IMR-90 (cell line): ENCODE results near the gene CUL4A. TPM values are rescaled to one million over a fixed set of nuclear protein-coding genes. Genes with fewer than 3 reads are reported as not detected.

Source experiments
- ATAC-seq: fragments of 200-7000 bp; cut with Tn5 transposase; 2 replicates; pipeline ENCODE4 v1.9.1; 2020; ENCODE audit warnings: low read depth, mild to moderate bottlenecking, moderate library complexity
- BruUV-seq: library from RNA; stranded (reverse); fragments of 400-500 nt; replicated peaks from 2 replicates; lab custom pipeline; 2021; lab: Mats Ljungman, UMichigan
- CTCF ChIA-PET: fragments of 300-600 bp; formaldehyde crosslinking; extraction: SDS; loops from one replicate; lab custom pipeline; 2021; ENCODE audit warnings: antibody characterized with exemption; lab: Yijun Ruan, JAX
- POLR2A ChIA-PET: fragments of 300-600 bp; sonication (Branson Sonifier 250); formaldehyde crosslinking; loops from one replicate; lab custom pipeline; 2022; ENCODE audit warnings: antibody characterized with exemption; ENCODE audit not compliant: unreplicated experiment; lab: Charles Lee
- DNase-seq: peaks from one replicate; pipeline ENCODE4 v3.0.0; 2013
- H2AFZ ChIP-seq: replicated peaks from 2 replicates; pipeline ENCODE3; 2013; ENCODE audit warnings: low read length, mild to moderate bottlenecking; ENCODE audit not compliant: poor library complexity
- H2AK5ac ChIP-seq: 2 replicates; pipeline ENCODE4 v1.6.1; 2013; ENCODE audit warnings: low read depth, low read length, inconsistent platforms
- H2AK9ac ChIP-seq: replicated peaks from 2 replicates; pipeline ENCODE3; 2013; ENCODE audit warnings: mild to moderate bottlenecking, low read depth, low read length, moderate library complexity; ENCODE audit not compliant: poor library complexity
- H2BK120ac ChIP-seq: 2 replicates; pipeline ENCODE4 v1.6.1; 2013; ENCODE audit warnings: low read depth, low read length, inconsistent platforms
- H2BK15ac ChIP-seq: 3 replicates; pipeline ENCODE4 v1.6.1; 2013; ENCODE audit warnings: low read depth, low read length, inconsistent platforms
- H2BK20ac ChIP-seq: 2 replicates; pipeline ENCODE4 v1.6.1; 2013; ENCODE audit warnings: low read depth, mild to moderate bottlenecking, inconsistent platforms, low read length, moderate library complexity
- H2BK5ac ChIP-seq: 2 replicates; pipeline ENCODE4 v1.6.1; 2013; ENCODE audit warnings: mild to moderate bottlenecking, low read depth, low read length, inconsistent platforms; ENCODE audit not compliant: poor library complexity, severe bottlenecking
- H3K14ac ChIP-seq: replicated peaks from 2 replicates; pipeline ENCODE4 v1.6.1; 2013; ENCODE audit warnings: low read depth, low read length, inconsistent platforms
- H3K18ac ChIP-seq: 2 replicates; pipeline ENCODE4 v1.6.1; 2013; ENCODE audit warnings: low read depth, low read length, control low read depth
- H3K23ac ChIP-seq: 2 replicates; pipeline ENCODE4 v1.6.1; 2013; ENCODE audit warnings: low read depth, low read length, inconsistent platforms
- H3K27ac ChIP-seq: 2 replicates; pipeline ENCODE4 v1.5.1; 2013; ENCODE audit warnings: mild to moderate bottlenecking, control low read depth, low read length; ENCODE audit not compliant: insufficient read depth
- H3K27me3 ChIP-seq: 2 replicates; pipeline ENCODE4 v1.6.1; 2013; ENCODE audit warnings: low read length; ENCODE audit not compliant: control insufficient read depth, insufficient read depth
- H3K36me3 ChIP-seq: 2 replicates; pipeline ENCODE4 v1.6.1; 2013; ENCODE audit warnings: low read length, mixed read lengths; ENCODE audit not compliant: control insufficient read depth, insufficient read depth
- H3K4ac ChIP-seq: 2 replicates; pipeline ENCODE4 v1.6.1; 2013; ENCODE audit warnings: low read depth, low read length, inconsistent platforms
- H3K4me1 ChIP-seq: 2 replicates; pipeline ENCODE4 v1.6.1; 2013; ENCODE audit warnings: low read length, mixed read lengths; ENCODE audit not compliant: control insufficient read depth, insufficient read depth
- H3K4me2 ChIP-seq: 2 replicates; pipeline ENCODE4 v1.6.1; 2013; ENCODE audit warnings: low read depth, mild to moderate bottlenecking, control low read depth, low read length, moderate library complexity
- H3K4me3 ChIP-seq: 2 replicates; pipeline ENCODE4 v1.5.1; 2013; ENCODE audit warnings: low read depth, mild to moderate bottlenecking, control low read depth, low read length, moderate library complexity; ENCODE audit not compliant: insufficient read depth
- H3K56ac ChIP-seq: 2 replicates; pipeline ENCODE4 v1.6.1; 2013; ENCODE audit warnings: low read length, inconsistent platforms; ENCODE audit not compliant: insufficient read depth; ENCODE audit errors: extremely low read depth
- H3K79me1 ChIP-seq, 2 experiments: 2 replicates each; pipeline ENCODE4 v1.6.1; 2013; ENCODE audit warnings: low read length in 2 of 2, inconsistent platforms in 1 of 2, low read depth in 1 of 2
- H3K9ac ChIP-seq: 2 replicates; pipeline ENCODE4 v1.6.1; 2013; ENCODE audit warnings: low read depth, low read length, control low read depth
- H3K9me1 ChIP-seq: 2 replicates; pipeline ENCODE4 v1.6.1; 2013; ENCODE audit warnings: low read length, inconsistent platforms; ENCODE audit not compliant: insufficient read depth
- H3K9me3 ChIP-seq: 2 replicates; pipeline ENCODE4 v1.6.1; 2013; ENCODE audit warnings: low read length; ENCODE audit not compliant: control insufficient read depth, insufficient read depth
- H4K20me1 ChIP-seq: 2 replicates; pipeline ENCODE4 v1.6.1; 2013; ENCODE audit warnings: low read length, inconsistent platforms; ENCODE audit not compliant: insufficient read depth
- H4K5ac ChIP-seq: 2 replicates; pipeline ENCODE4 v1.6.1; 2013; ENCODE audit warnings: mild to moderate bottlenecking, low read depth, low read length, control low read depth
- H4K8ac ChIP-seq, 2 experiments: 2 replicates each; pipeline ENCODE4 v1.6.1; 2013; ENCODE audit warnings: low read depth in 2 of 2, low read length in 2 of 2, control low read depth in 1 of 2, inconsistent platforms in 1 of 2
- H4K91ac ChIP-seq: 2 replicates; pipeline ENCODE4 v1.6.1; 2013; ENCODE audit warnings: low read depth, low read length, inconsistent platforms; ENCODE audit not compliant: insufficient read depth
- CHD1 ChIP-seq: IDR thresholded peaks from 2 replicates; pipeline ENCODE4 v1.6.1; 2012; ENCODE audit warnings: low read depth, low read length, improper control_type of control experiment
- CTCF ChIP-seq: conservative IDR thresholded peaks from 2 replicates; pipeline ENCODE4 v1.5.1; 2012; ENCODE audit warnings: mild to moderate bottlenecking, low read depth, low read length, improper control_type of control experiment
- ELK1 ChIP-seq: fragments of 150-350 bp; IDR thresholded peaks from 2 replicates; pipeline ENCODE4 v1.6.1; 2016; ENCODE audit warnings: low read depth, mild to moderate bottlenecking, low read length, moderate library complexity, borderline replicate concordance
- MAZ ChIP-seq: IDR thresholded peaks from 2 replicates; pipeline ENCODE4 v1.6.1; 2012; ENCODE audit warnings: low read depth, mild to moderate bottlenecking, low read length, improper control_type of control experiment, moderate library complexity, borderline replicate concordance
- MXI1 ChIP-seq: IDR thresholded peaks from 2 replicates; pipeline ENCODE4 v1.6.1; 2012; ENCODE audit warnings: low read depth, mild to moderate bottlenecking, low read length, moderate library complexity, borderline replicate concordance
- POLR2A ChIP-seq: IDR thresholded peaks from 2 replicates; pipeline ENCODE4 v1.6.1; 2012; ENCODE audit warnings: mild to moderate bottlenecking, low read depth, low read length
- RCOR1 ChIP-seq: IDR thresholded peaks from 2 replicates; pipeline ENCODE4 v1.6.1; 2012; ENCODE audit warnings: mild to moderate bottlenecking, low read length, improper control_type of control experiment; ENCODE audit not compliant: insufficient replicate concordance
- RFX5 ChIP-seq: IDR thresholded peaks from 2 replicates; pipeline ENCODE4 v1.8.0; 2012; ENCODE audit warnings: low read depth, mild to moderate bottlenecking, low read length, moderate library complexity
- SMC3 ChIP-seq: fragments of 150-350 bp; IDR thresholded peaks from 2 replicates; pipeline ENCODE4 v1.6.1; 2016; ENCODE audit warnings: low read depth, mild to moderate bottlenecking, antibody characterized with exemption, low read length, moderate library complexity
- USF2 ChIP-seq: fragments of 150-350 bp; IDR thresholded peaks from 2 replicates; pipeline ENCODE4 v1.6.1; 2017; ENCODE audit warnings: mild to moderate bottlenecking, antibody characterized with exemption, low read length, low read depth
- WGBS, 2 experiments: methylation state at CpG; one replicate each; pipeline versions ENCODE4 v1.1.5 to v1.1.7; 2013; ENCODE audit warnings: missing lambda C conversion rate in 2 of 2; ENCODE audit not compliant: insufficient read length in 1 of 2; ENCODE audit errors: extremely low coverage in 2 of 2; 5-methylcytosine and 5-hydroxymethylcytosine counted together
- dilution Hi-C: fragments of 300-500 bp; cut with HindIII; formaldehyde crosslinking; loops from one replicate; pipeline ENCODE4 v1.14.3; 2018; ENCODE audit warnings: low sequenced_read_pairs; ENCODE audit not compliant: unreplicated experiment
- in situ Hi-C: fragments of 300-500 bp; cut with MboI; formaldehyde crosslinking; loops from 3 replicates; pipeline ENCODE4 v1.14.3; 2019; ENCODE audit warnings: low sequenced_read_pairs, inconsistent platforms, mixed read lengths
- intact Hi-C: fragments of 100-400 bp; cut with micrococcal nuclease; formaldehyde crosslinking; loops from 2 replicates; pipeline ENCODE4 v1.10.0; 2022
- polyA plus RNA-seq, 3 experiments: library from polyadenylated mRNA; depleted of rRNA; stranded (reverse); fragments of >200 nt; gene quantifications; 2 replicates each; pipeline ENCODE4 v1.2.3, GENCODE V29; 2012; ENCODE audit warnings: low replicate concordance in 1 of 3
- total RNA-seq: library from RNA; depleted of rRNA; stranded (reverse); fragments of >200 nt; gene quantifications from 2 replicates; pipeline ENCODE4 v1.2.3, GENCODE V29; 2012

The CUL4A gene
- total and polyA plus RNA-seq, 2 of the 4 experiments (the other 2 are of a cell fraction) = 86.0 to 146 TPM

GRCh38 chr13:113239986-113240385, 30.6 kb downstream of the CUL4A start:
- no peaks in the 10 kb centered on the region for H3K4me1 ChIP-seq
- no peak overlapping the region for H2BK20ac ChIP-seq
- no peak overlapping the region for H2AK9ac ChIP-seq
- ChIA-PET CTCF (no interaction called here), POLR2A (no interaction called here)
- H3K36me3 ChIP-seq = peaks cover 53% of the 10 kb centered on the region
- no peak overlapping the region for H3K18ac ChIP-seq
- in situ Hi-C loops (loop anchor here (25.0 kb wide), 1 partner anchor 303 kb away; no protein-coding TSS in a partner anchor), dilution Hi-C loops (no loop called here), intact Hi-C loops (loop anchor here (10.0 kb wide), 1 partner anchor 295 kb away; no protein-coding TSS in a partner anchor)
- H3K27ac ChIP-seq = no peak overlapping the region
- DNase-seq (no peak), ATAC-seq (no peak)
- H2AFZ ChIP-seq = no peak overlapping the region
- no peak overlapping the region for H3K56ac ChIP-seq
- H4K91ac ChIP-seq = no peak overlapping the region
- 80% methylated on average over 1 of the region's 6 CpGs; no CpG with 5 or more reads in 1 of the 2 experiments for WGBS, 2 experiments
- no peak overlapping the region for H2BK120ac ChIP-seq
- no peaks in the 10 kb centered on the region for H3K27me3 ChIP-seq
- no peak overlapping the region for H3K14ac ChIP-seq
- no peak overlapping the region for H3K4ac ChIP-seq
- H3K4me3 ChIP-seq = no peak overlapping the region
- no peak overlapping the region for H4K8ac ChIP-seq
- no peak overlapping the region for H3K4me2 ChIP-seq
- no peaks in the 10 kb centered on the region for H3K9me3 ChIP-seq
- no peak overlapping the region for H2AK5ac ChIP-seq
- H3K79me1 ChIP-seq = peaks cover 5 to 8% of the 10 kb centered on the region in 2 experiments; a peak in 2 of 4 replicates
- TF ChIP-seq POLR2A (no peak), MAZ (no peak), SMC3 (no peak), CTCF (no peak), MXI1 (no peak), ELK1 (no peak), CHD1 (no peak), USF2 (no peak), RCOR1 (no peak), RFX5 (no peak)
- H4K5ac ChIP-seq = no peak overlapping the region
- H2BK15ac ChIP-seq = no peak overlapping the region
- no peaks in the 10 kb centered on the region for H3K9me1 ChIP-seq
- no peaks in the 10 kb centered on the region for H4K20me1 ChIP-seq
- no peak overlapping the region for H3K9ac ChIP-seq
- H2BK5ac ChIP-seq = no peak overlapping the region
- no peak overlapping the region for H3K23ac ChIP-seq
- BruUV-seq = no TSS peak
